H1 (cell line): ENCODE measurements around the gene EXTL1. TPM values are rescaled to one million over a fixed set of nuclear protein-coding genes. Genes with fewer than 3 reads are reported as not detected.

ENCODE experiments used
- CTCF ChIA-PET: fragments of 300-600 bp; sonication (Branson Sonifier 250); formaldehyde crosslinking; loops from one replicate; lab custom pipeline; 2021; ENCODE audit not compliant: partially characterized antibody; lab: Charles Lee
- POLR2A ChIA-PET: fragments of 300-600 bp; sonication (Branson Sonifier 250); formaldehyde crosslinking; loops from one replicate; lab custom pipeline; 2021; ENCODE audit warnings: inconsistent platforms; ENCODE audit not compliant: partially characterized antibody; lab: Charles Lee
- DNase-seq, 2 experiments: peaks; one replicate each; pipeline versions ENCODE4 v3.0.0 to v3.0.0-alpha.2; 2010 to 2022; ENCODE audit warnings: low spot score in 2 of 2, low read depth in 1 of 2, mixed read lengths in 1 of 2
- FAIRE-seq: peaks from 2 replicates; lab custom pipeline; 2011; peaks lifted over from hg19 to GRCh38; lab: Jason Lieb, UNC
- H2AFZ ChIP-seq: 2 replicates; pipeline ENCODE4 v1.8.1; 2012; ENCODE audit warnings: low read length, inconsistent platforms
- H2AK5ac ChIP-seq: 2 replicates; pipeline ENCODE4 v1.6.1; 2013; ENCODE audit warnings: low read depth, low read length
- H2BK120ac ChIP-seq: replicated peaks from 2 replicates; pipeline ENCODE3; 2013; ENCODE audit warnings: low read depth, low read length, inconsistent platforms
- H2BK12ac ChIP-seq: 2 replicates; pipeline ENCODE4 v1.6.1; 2013; ENCODE audit warnings: low read depth, low read length
- H2BK15ac ChIP-seq: 2 replicates; pipeline ENCODE4 v1.6.1; 2013; ENCODE audit warnings: low read length
- H2BK20ac ChIP-seq: 2 replicates; pipeline ENCODE4 v1.6.1; 2013; ENCODE audit warnings: low read length
- H2BK5ac ChIP-seq: 2 replicates; pipeline ENCODE4 v1.6.1; 2013; ENCODE audit warnings: low read depth, low read length
- H3K14ac ChIP-seq: 2 replicates; pipeline ENCODE4 v1.6.1; 2013; ENCODE audit warnings: inconsistent platforms; ENCODE audit not compliant: insufficient read length
- H3K18ac ChIP-seq: 2 replicates; pipeline ENCODE4 v1.6.1; 2013; ENCODE audit warnings: low read length; ENCODE audit errors: extremely low read depth
- H3K23ac ChIP-seq: 2 replicates; pipeline ENCODE4 v1.6.1; 2013; ENCODE audit warnings: inconsistent platforms; ENCODE audit not compliant: insufficient read length
- H3K23me2 ChIP-seq: 2 replicates; pipeline ENCODE4 v1.6.1; 2013; ENCODE audit warnings: low read depth, low read length
- H3K27ac ChIP-seq: 2 replicates; pipeline ENCODE4 v1.6.1; 2011; ENCODE audit warnings: low read depth, low read length, inconsistent platforms
- H3K27me3 ChIP-seq, 4 experiments: replicated peaks in 1 of 4; 1 replicate in 1 of 4; 2 replicates in 3 of 4; pipeline versions ENCODE4 v1.6.1 to v1.8.1; 2011 to 2013; ENCODE audit warnings: low read length in 3 of 4, mild to moderate bottlenecking in 3 of 4, inconsistent platforms in 2 of 4, mixed read lengths in 2 of 4, moderate library complexity in 1 of 4; ENCODE audit not compliant: control insufficient read depth in 3 of 4, insufficient read depth in 3 of 4; ENCODE audit errors: extremely low read depth in 1 of 4
- H3K36me3 ChIP-seq, 4 experiments: 2 replicates each; pipeline versions ENCODE4 v1.6.1 to v1.8.1; 2011 to 2013; ENCODE audit warnings: mild to moderate bottlenecking in 4 of 4, low read length in 3 of 4, moderate library complexity in 2 of 4, control low read depth in 1 of 4, inconsistent platforms in 1 of 4; ENCODE audit not compliant: insufficient read depth in 4 of 4, control insufficient read depth in 2 of 4
- H3K4ac ChIP-seq: replicated peaks from 2 replicates; pipeline ENCODE3; 2013; ENCODE audit warnings: low read length, low read depth, mixed read lengths, inconsistent platforms; ENCODE audit not compliant: insufficient read length
- H3K4me1 ChIP-seq, 4 experiments: replicated peaks in 1 of 4; 1 replicate in 1 of 4; 2 replicates in 3 of 4; pipeline versions ENCODE4 v1.6.1 to v1.8.1; 2011 to 2013; ENCODE audit warnings: low read length in 3 of 4, inconsistent platforms in 2 of 4, mixed read lengths in 1 of 4; ENCODE audit not compliant: insufficient read depth in 4 of 4, control insufficient read depth in 3 of 4
- H3K4me2 ChIP-seq, 2 experiments: 2 replicates each; pipeline versions ENCODE4 v1.6.1 to v1.8.1; 2011 to 2013; ENCODE audit warnings: low read depth in 2 of 2, low read length in 2 of 2, control low read depth in 1 of 2, inconsistent platforms in 1 of 2, mild to moderate bottlenecking in 1 of 2; ENCODE audit not compliant: insufficient read depth in 1 of 2
- H3K4me3 ChIP-seq, 4 experiments: fragments of 200-600, 300-600 bp in 1 of 4; sonication (generic), shearing (Covaris generic), sonication (Bioruptor Twin) in 1 of 4; 2 replicates each; pipeline versions ENCODE4 v1.5.1 to v1.8.1; 2011 to 2016; ENCODE audit warnings: low read length in 4 of 4, low read depth in 3 of 4, control low read depth in 2 of 4, inconsistent platforms in 2 of 4, mild to moderate bottlenecking in 2 of 4, mixed read lengths in 1 of 4, moderate library complexity in 1 of 4; ENCODE audit not compliant: insufficient read depth in 2 of 4; ENCODE audit errors: extremely low read depth in 1 of 4
- H3K56ac ChIP-seq: replicated peaks from 2 replicates; pipeline ENCODE3; 2013; ENCODE audit warnings: low read depth, mild to moderate bottlenecking, mixed read lengths, low read length, inconsistent platforms; ENCODE audit not compliant: insufficient read length
- H3K79me1 ChIP-seq: 2 replicates; pipeline ENCODE4 v1.6.1; 2013; ENCODE audit warnings: low read depth, low read length, control low read depth
- H3K79me2 ChIP-seq, 2 experiments: 2 replicates each; pipeline versions ENCODE4 v1.6.1 to v1.8.1; 2012 to 2013; ENCODE audit warnings: low read length in 2 of 2, mild to moderate bottlenecking in 2 of 2, inconsistent platforms in 1 of 2; ENCODE audit not compliant: insufficient read depth in 2 of 2, control insufficient read depth in 1 of 2
- H3K9ac ChIP-seq, 4 experiments: replicated peaks in 1 of 4; 1 replicate in 1 of 4; 2 replicates in 3 of 4; pipeline versions ENCODE4 v1.6.1 to v1.8.1; 2011 to 2013; ENCODE audit warnings: low read depth in 3 of 4, low read length in 3 of 4, control low read depth in 2 of 4, mild to moderate bottlenecking in 2 of 4, moderate library complexity in 2 of 4, inconsistent platforms in 1 of 4; ENCODE audit errors: extremely low read depth in 1 of 4
- H3K9me3 ChIP-seq, 2 experiments: 2 replicates each; pipeline versions ENCODE4 v1.6.1 to v1.8.1; 2012 to 2013; ENCODE audit warnings: mild to moderate bottlenecking in 2 of 2, moderate library complexity in 2 of 2, control low read depth in 1 of 2, inconsistent platforms in 1 of 2, low read depth in 1 of 2, low read length in 1 of 2, mixed read lengths in 1 of 2; ENCODE audit not compliant: insufficient read depth in 2 of 2
- H4K20me1 ChIP-seq, 2 experiments: replicated peaks in 1 of 2; 2 replicates each; pipeline versions ENCODE3 to v1.8.1; 2011 to 2013; ENCODE audit warnings: inconsistent platforms in 2 of 2, low read length in 2 of 2, mild to moderate bottlenecking in 1 of 2; ENCODE audit not compliant: insufficient read depth in 2 of 2, control insufficient read depth in 1 of 2
- H4K5ac ChIP-seq: 2 replicates; pipeline ENCODE4 v1.6.1; 2013; ENCODE audit warnings: low read length, low read depth, mixed read lengths, inconsistent platforms; ENCODE audit not compliant: insufficient read length
- H4K8ac ChIP-seq: 2 replicates; pipeline ENCODE4 v1.8.0; 2013; ENCODE audit warnings: mild to moderate bottlenecking, moderate library complexity, low read length, inconsistent platforms; ENCODE audit not compliant: insufficient read depth; ENCODE audit errors: extremely low read depth
- H4K91ac ChIP-seq: replicated peaks from 2 replicates; pipeline ENCODE3; 2013; ENCODE audit warnings: low read length, mixed read lengths, inconsistent platforms; ENCODE audit not compliant: insufficient read length
- ASH2L ChIP-seq: fragments of 200-600, 300-600 bp; sonication (generic); IDR thresholded peaks from one replicate; pipeline ENCODE4 v1.7.1; 2017; ENCODE audit warnings: low read length
- CTBP2 ChIP-seq: IDR thresholded peaks from 2 replicates; pipeline ENCODE4 v1.7.0; 2011; ENCODE audit warnings: borderline replicate concordance, mild to moderate bottlenecking, moderate library complexity, mixed read lengths, low read length; ENCODE audit not compliant: insufficient read depth, insufficient read length
- KDM1A ChIP-seq: fragments of 200-600, 300-600 bp; sonication (generic); IDR thresholded peaks from 2 replicates; pipeline ENCODE4 v1.7.1; 2016; ENCODE audit warnings: mild to moderate bottlenecking, low read length, borderline replicate concordance
- KDM5A ChIP-seq: fragments of 200-600 bp; IDR thresholded peaks from 2 replicates; pipeline ENCODE4 v1.7.1; 2012; ENCODE audit warnings: mild to moderate bottlenecking, low read length, inconsistent platforms, mixed read lengths
- MAFK ChIP-seq: IDR thresholded peaks from 2 replicates; pipeline ENCODE4 v1.6.1; 2012; ENCODE audit warnings: low read depth, mild to moderate bottlenecking, improper control_type of control experiment, low read length
- POLR2AphosphoS5 ChIP-seq: IDR thresholded peaks from 2 replicates; pipeline ENCODE4 v1.6.1; 2011; ENCODE audit warnings: low read depth, low read length
- RBBP5 ChIP-seq: IDR thresholded peaks from 2 replicates; pipeline ENCODE4 v1.7.1; 2012; ENCODE audit warnings: low read depth, mild to moderate bottlenecking, inconsistent platforms, low read length, moderate library complexity, borderline replicate concordance
- RNF2 ChIP-seq: fragments of 200-900, 300-1000 bp; sonication (generic); IDR thresholded peaks from 2 replicates; pipeline ENCODE4 v1.7.1; 2016; ENCODE audit warnings: borderline replicate concordance, low read depth, mild to moderate bottlenecking, antibody characterized with exemption, low read length; ENCODE audit not compliant: poor library complexity, severe bottlenecking; ENCODE audit errors: missing control alignments
- RXRA ChIP-seq: IDR thresholded peaks from 2 replicates; pipeline ENCODE4 v1.6.1; 2011; ENCODE audit warnings: low read depth, mild to moderate bottlenecking, low read length, moderate library complexity; ENCODE audit not compliant: insufficient read depth
- TBP ChIP-seq: IDR thresholded peaks from 2 replicates; pipeline ENCODE4 v1.6.1; 2011; ENCODE audit warnings: low read depth, low read length, improper control_type of control experiment
- TEAD4 ChIP-seq: IDR thresholded peaks from 2 replicates; pipeline ENCODE4 v1.6.1; 2012; ENCODE audit warnings: low read depth, low read length, inconsistent platforms, mixed read lengths
- USF2 ChIP-seq: IDR thresholded peaks from 2 replicates; pipeline ENCODE4 v1.6.1; 2011; ENCODE audit warnings: low read length, improper control_type of control experiment
- ZNF274 ChIP-seq: IDR thresholded peaks from 2 replicates; pipeline ENCODE4 v1.7.0; 2012; ENCODE audit warnings: low read length, borderline replicate concordance; ENCODE audit errors: extremely low read depth
- WGBS, 2 experiments: shearing (Covaris generic) in 1 of 2; methylation state at CpG; one replicate each; pipeline versions ENCODE4 v1.1.6 to v1.1.7; 2013 to 2015; ENCODE audit warnings: low lambda C conversion rate in 2 of 2, mixed read lengths in 2 of 2, inconsistent platforms in 1 of 2, low coverage in 1 of 2, missing lambda C conversion rate in 1 of 2; ENCODE audit not compliant: insufficient replicate concordance in 2 of 2, insufficient coverage in 1 of 2, insufficient read length in 1 of 2; ENCODE audit errors: extremely low coverage in 1 of 2, missing lambda C conversion rate in 1 of 2; 5-methylcytosine and 5-hydroxymethylcytosine counted together
- polyA plus RNA-seq, 7 experiments: library from polyadenylated mRNA; depleted of rRNA in 3 of 7; stranded (reverse) in 5 of 7; unstranded in 2 of 7; fragments of >200 nt in 5 of 7; fragments of 200-250 nt in 2 of 7; gene quantifications; 1 replicate in 5 of 7; 2 replicates in 1 of 7; 4 replicates in 1 of 7; pipeline versions ENCODE4 v1.2.1 to v1.2.3, GENCODE V29; 2011 to 2013; ENCODE audit warnings: missing spikeins in 2 of 7, mixed read lengths in 2 of 7
- total RNA-seq: library from RNA; stranded (reverse); fragmentation: NEBNext Ultra II Directional; extraction: Animal tissue kit (Norgen Biotek cat#: 25700); gene quantifications from 2 replicates; pipeline ENCODE4 v1.2.1, GENCODE V29; 2021

The EXTL1 gene
- total and polyA plus RNA-seq, 2 of the 8 experiments (the other 6 are each of a cell fraction or from before 2014, with no cell fraction given): 0.89 to 1.2 TPM

DNA sequence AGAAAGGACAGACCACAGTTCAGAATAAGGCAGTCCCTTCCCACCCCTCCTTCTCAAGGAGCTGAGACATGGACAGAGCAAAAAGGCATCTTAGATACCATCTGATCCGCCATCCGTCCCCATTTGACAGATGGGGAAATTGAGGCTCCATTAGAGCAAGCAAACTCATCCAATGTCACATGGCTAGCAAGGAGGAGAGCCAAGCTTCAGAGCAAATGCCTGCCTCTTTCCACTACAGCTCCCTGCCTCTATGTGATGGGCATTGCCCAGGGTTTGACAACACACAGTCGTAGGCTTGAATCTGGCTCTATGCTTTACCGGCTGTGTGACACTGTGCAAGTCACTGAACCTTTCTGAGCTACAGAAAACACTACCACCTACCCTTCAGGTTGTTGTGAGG lies 20.4 kb downstream of the EXTL1 start:
- 71% methylated on average over 4 of the region's 4 CpGs; no CpG with 5 or more reads in 1 of the 2 experiments for WGBS, 2 experiments
- H2AK5ac ChIP-seq: no peak overlapping the region
- peaks cover 10% of the 10 kb centered on the region; the same call in 1 of the 2 replicates for H3K23me2 ChIP-seq
- no peak overlapping the region for H3K23ac ChIP-seq
- no peak overlapping the region for H2AFZ ChIP-seq
- H3K56ac ChIP-seq: no peak overlapping the region
- no peak overlapping the region for H2BK20ac ChIP-seq
- peaks cover 0 to 8% (median 5%) of the 10 kb centered on the region in 4 experiments; a peak in 3 of 7 replicates for H3K4me1 ChIP-seq
- no peak overlapping the region for H2BK12ac ChIP-seq
- no peak overlapping the region for H3K4me2 ChIP-seq
- H2BK5ac ChIP-seq: no peak overlapping the region
- no peak overlapping the region for H4K5ac ChIP-seq
- H3K27me3 ChIP-seq: peaks cover 28 to 50% (median 43%) of the 10 kb centered on the region in 4 experiments
- DNase-seq: no peak
- H3K9me3 ChIP-seq: no peaks in the 10 kb centered on the region
- ChIA-PET CTCF (interaction anchor here (0.8 to 5.4 kb wide), 9 partner anchors 12 to 803 kb away, joined by 3 to 29 read pairs (median 3); no protein-coding TSS in a partner anchor), POLR2A (interaction anchor here (1.0 kb wide), 1 partner anchor 108 kb away, joined by 3 read pairs; no protein-coding TSS in a partner anchor)
- no peak overlapping the region for H4K91ac ChIP-seq
- no peaks in the 10 kb centered on the region for H3K79me2 ChIP-seq
- no peak overlapping the region for H3K9ac ChIP-seq
- H2BK15ac ChIP-seq: 0 out of 2 replicates have a peak overlapping the region, but pooled peaks have one; percentile 19
- no peak overlapping the region for H2BK120ac ChIP-seq
- H4K8ac ChIP-seq: no peak overlapping the region
- FAIRE-seq: no peak
- H3K79me1 ChIP-seq: no peaks in the 10 kb centered on the region
- H3K14ac ChIP-seq: no peak overlapping the region
- H3K27ac ChIP-seq: no peak overlapping the region
- H4K20me1 ChIP-seq: no peaks in the 10 kb centered on the region
- H3K36me3 ChIP-seq: no peaks in the 10 kb centered on the region; a peak in 1 of 8 replicates
- H3K18ac ChIP-seq: no peak overlapping the region
- H3K4ac ChIP-seq: no peak overlapping the region
- no peak overlapping the region for H3K4me3 ChIP-seq
- TF ChIP-seq RBBP5 (no peak), TBP (no peak), USF2 (no peak), TEAD4 (no peak), ZNF274 (no peak), CTBP2 (no peak), RXRA (no peak), MAFK (no peak), KDM5A (no peak), RNF2 (no peak), KDM1A (no peak), ASH2L (no peak), POLR2AphosphoS5 (no peak)
